Spleen (tissue), 13 donors: ENCODE data around the gene RNU1-1. TPM values are rescaled to one million over a fixed set of nuclear protein-coding genes. Genes with fewer than 3 reads are reported as not detected.
A peak's percentile ranks its signal among the peaks of the same experiment; 100 is the strongest.
"Not testable (repeated sequence)": the region's sequence is repeated elsewhere in the genome, so short reads cannot be mapped to it uniquely, and the experiment has no call there.

Experiments
- DNase-seq: peaks from one replicate; pipeline ENCODE4 v3.0.0-alpha.2; 2020
- H3K27ac ChIP-seq, 8 donors: fragments of 200-600 bp; sonication (generic) in 7 of 8; 1 replicate in 4 of 8; 2 replicates in 4 of 8; pipeline versions ENCODE4 v1.5.0 to v1.8.0; 2016 to 2021; ENCODE audit warnings: inconsistent platforms in 4 of 8, mild to moderate bottlenecking in 4 of 8, moderate library complexity in 1 of 8
- H3K27me3 ChIP-seq, 7 donors: fragments of 200-600 bp; sonication (generic) in 6 of 7; replicated peaks in 1 of 7; 1 replicate in 4 of 7; 2 replicates in 3 of 7; pipeline versions ENCODE4 v1.5.0 to v1.8.0; 2016 to 2021; ENCODE audit warnings: inconsistent platforms in 3 of 7, mild to moderate bottlenecking in 1 of 7
- H3K36me3 ChIP-seq, 6 donors: fragments of 200-600 bp; sonication (generic) in 5 of 6; 1 replicate in 4 of 6; 2 replicates in 2 of 6; pipeline versions ENCODE4 v1.5.0 to v1.8.0; 2016 to 2021; ENCODE audit warnings: inconsistent platforms in 2 of 6
- H3K4me1 ChIP-seq, 6 donors: fragments of 200-600 bp; sonication (generic) in 5 of 6; 1 replicate in 3 of 6; 2 replicates in 3 of 6; pipeline versions ENCODE4 v1.5.0 to v1.8.0; 2016 to 2021; ENCODE audit warnings: inconsistent platforms in 3 of 6
- H3K4me3 ChIP-seq, 8 donors: fragments of 200-600 bp; sonication (generic) in 7 of 8; 1 replicate in 4 of 8; 2 replicates in 4 of 8; pipeline versions ENCODE4 v1.5.0 to v1.8.0; 2016 to 2021; ENCODE audit warnings: inconsistent platforms in 4 of 8, mild to moderate bottlenecking in 4 of 8, moderate library complexity in 2 of 8
- H3K9me3 ChIP-seq, 8 donors: fragments of 200-600 bp; sonication (generic) in 7 of 8; 1 replicate in 4 of 8; 2 replicates in 4 of 8; pipeline versions ENCODE4 v1.5.0 to v1.8.0; 2016 to 2021; ENCODE audit warnings: inconsistent platforms in 4 of 8
- POLR2AphosphoS5 ChIP-seq, 3 donors: sonication (generic); formaldehyde crosslinking; IDR thresholded peaks; one replicate each; pipeline ENCODE4 v1.5.1; 2017; ENCODE audit warnings: antibody characterized with exemption in 3 of 3
- WGBS, 5 donors: extraction: QIAGEN DNeasy Blood & Tissue Kit in 3 of 5; methylation state at CpG; one replicate each; pipeline versions ENCODE4 v1.1.5 to v1.1.7; 2013 to 2018; 5-methylcytosine and 5-hydroxymethylcytosine counted together
- intact Hi-C: fragments of 100-400 bp; cut with DNase I; formaldehyde crosslinking; loops from one replicate; pipeline ENCODE4 v1.15.0; 2023; ENCODE audit warnings: low total_unique reads
- long read RNA-seq, 2 donors: transcript quantifications; one replicate each; lab custom pipeline, GENCODE V29; 2026
- polyA plus RNA-seq, 3 donors: library from polyadenylated mRNA; stranded (reverse); fragments of 200-250 nt; gene quantifications; one replicate each; pipeline ENCODE4 v1.2.1, GENCODE V29; 2013
- total RNA-seq, 7 donors: library from RNA; depleted of rRNA in 3 of 7; stranded (reverse); fragments of >200 nt in 3 of 7; fragmentation: NEBNext Ultra II Directional in 4 of 7; extraction: Animal tissue kit (Norgen Biotek cat#: 25700) in 4 of 7; gene quantifications; one replicate each; pipeline versions ENCODE4 v1.1.0 to v1.2.1, GENCODE V29; 2016 to 2021
- donor health status: healthy with polysubstance abuse.
- donor health status: DM: no; HTN: no; CAD: no; lungs with moderate emphysema.
- donor health status: DM: no; HTN: no; CAD: no.
- donor health status: Bipolar disorder and iron deficiency.
- donor health status: healthy.
- donor health status: DM: no; HTN: no; CAD: no.
- donor health status: DM: yes; HTN: yes; CAD: no.

RNU1-1 gene
- total RNA-seq (1,000 to 10,000 TPM in 4 of 7 donors, under 1 TPM in 3; under 0.01 to 8,075 (median 6,234) TPM), polyA plus RNA-seq (not detected)
- long read RNA-seq, donor 1, result 0 reads
- long read RNA-seq, donor 2, result 0 reads

DNA sequence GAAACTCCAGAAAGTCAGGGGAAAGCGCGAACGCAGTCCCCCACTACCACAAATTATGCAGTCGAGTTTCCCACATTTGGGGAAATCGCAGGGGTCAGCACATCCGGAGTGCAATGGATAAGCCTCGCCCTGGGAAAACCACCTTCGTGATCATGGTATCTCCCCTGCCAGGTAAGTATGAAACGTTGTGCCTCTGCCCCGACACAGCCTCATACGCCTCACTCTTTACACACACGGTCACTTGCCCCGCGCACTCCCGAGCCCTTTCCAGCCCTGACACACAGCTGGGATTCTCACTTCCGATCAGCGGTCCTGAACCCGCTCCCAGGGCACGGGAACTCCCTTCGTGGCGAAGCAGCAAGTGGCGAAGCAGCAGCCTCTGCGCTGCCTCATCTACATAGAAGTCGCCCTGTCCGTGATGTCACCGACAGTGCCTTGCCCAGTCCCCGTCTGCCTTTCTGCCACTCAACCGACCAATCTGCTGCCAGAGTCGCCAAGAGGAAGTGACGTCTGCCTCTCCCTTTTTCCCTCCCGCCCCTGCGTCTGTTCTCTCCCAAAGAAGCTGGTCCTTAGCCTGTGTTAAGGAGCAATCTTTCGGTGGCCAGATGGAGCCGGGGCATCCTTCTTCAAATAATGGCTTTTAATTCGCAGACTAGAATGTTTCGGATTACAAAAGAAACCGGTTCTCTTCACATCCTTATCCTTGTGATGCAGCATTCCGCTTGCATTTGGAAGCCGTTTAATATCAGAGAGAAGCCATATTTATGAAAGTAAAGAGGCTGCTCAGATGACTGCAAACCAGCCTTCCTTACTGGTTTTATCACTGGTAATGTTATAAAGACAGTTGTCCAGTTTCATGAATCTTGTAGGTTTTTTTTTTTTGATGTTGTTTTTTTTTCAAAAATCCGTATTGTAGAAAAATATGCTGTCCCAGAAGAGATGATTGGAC lies at the start of gene RNU1-1:
TSS of gene RNU1-1 (minus strand) at position 179 of the 949 bp plus-strand sequence.
- WGBS, 5 donors, result 1 to 6% (median 3%) methylated on average over 10 to 38 of the region's 40 CpGs
- peak; percentile 91 for DNase-seq
- peaks cover 0 to 18% (median 0%) of the 10 kb centered on the region in 7 donors for H3K27me3 ChIP-seq
- H3K4me3 ChIP-seq, result peak within 1 kb of the TSS in 6 of 8 donors; percentile 16 to 69 (median 31)
- H3K4me1 ChIP-seq, result peaks cover 0 to 11% (median 4%) of the 10 kb centered on the region in 6 donors
- intact Hi-C loops, H3K9me3 ChIP-seq, H3K36me3 ChIP-seq: not testable (repeated sequence)
- peak; percentile 73 to 91 (median 89) for TF ChIP-seq POLR2AphosphoS5 (IDR thresholded peaks at IDR 0.05)
- H3K27ac ChIP-seq, result peak within 1 kb of the TSS in 7 of 8 donors; percentile 74 to 89 (median 80)

DNA sequence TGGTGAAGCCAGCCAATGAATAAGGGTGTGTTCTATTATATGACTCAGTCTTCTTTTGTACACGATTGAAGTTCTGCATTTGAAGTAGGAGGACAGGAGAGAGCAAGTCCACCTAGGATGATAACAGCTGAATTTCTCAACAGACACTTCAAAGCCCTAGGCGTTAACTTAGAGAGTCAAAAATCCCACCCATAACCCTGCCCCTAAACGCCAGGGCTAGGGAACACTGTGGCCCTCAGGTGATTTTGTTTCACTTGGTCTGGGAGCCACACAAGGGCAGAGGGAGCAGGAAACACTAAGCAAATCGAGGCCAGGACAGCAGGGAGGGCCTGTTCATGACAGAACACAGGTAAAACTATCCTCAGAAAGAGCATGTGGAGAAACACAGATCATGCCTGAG lies 47.0 kb upstream of the RNU1-1 start:
- DNase-seq, H3K4me3 ChIP-seq, H3K4me1 ChIP-seq, H3K9me3 ChIP-seq, H3K27ac ChIP-seq, intact Hi-C loops, H3K36me3 ChIP-seq, H3K27me3 ChIP-seq: not testable (repeated sequence)
- 70 to 84% (median 82%) methylated on average over 2 to 3 of the region's 4 CpGs; no CpG with 5 or more reads in 1 of the 5 donors for WGBS, 5 donors

DNA sequence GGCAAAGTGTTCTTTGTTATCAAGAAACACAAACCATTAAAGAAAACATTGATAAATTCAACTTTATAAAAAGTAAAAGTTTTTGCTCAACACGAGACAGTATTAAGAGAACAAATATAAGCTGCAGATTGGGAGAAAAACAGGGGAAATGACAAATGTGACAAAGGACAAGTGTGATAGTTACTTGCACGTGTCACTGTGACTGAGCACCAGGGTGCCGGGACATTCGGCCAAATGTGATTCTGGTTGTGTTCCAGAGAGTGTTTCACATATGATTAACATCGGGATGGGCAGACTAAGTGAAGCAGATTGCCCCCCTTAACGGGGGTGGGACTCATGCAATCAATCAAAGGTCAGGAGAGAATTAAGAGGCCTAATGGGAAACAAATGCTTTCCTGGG lies 46.4 kb upstream of the RNU1-1 start:
- H3K9me3 ChIP-seq, H3K36me3 ChIP-seq, DNase-seq, intact Hi-C loops, H3K4me1 ChIP-seq, H3K27me3 ChIP-seq, H3K4me3 ChIP-seq, H3K27ac ChIP-seq: not testable (repeated sequence)
- 70 to 90% (median 76%) methylated on average over 4 to 6 of the region's 6 CpGs for WGBS, 5 donors

DNA sequence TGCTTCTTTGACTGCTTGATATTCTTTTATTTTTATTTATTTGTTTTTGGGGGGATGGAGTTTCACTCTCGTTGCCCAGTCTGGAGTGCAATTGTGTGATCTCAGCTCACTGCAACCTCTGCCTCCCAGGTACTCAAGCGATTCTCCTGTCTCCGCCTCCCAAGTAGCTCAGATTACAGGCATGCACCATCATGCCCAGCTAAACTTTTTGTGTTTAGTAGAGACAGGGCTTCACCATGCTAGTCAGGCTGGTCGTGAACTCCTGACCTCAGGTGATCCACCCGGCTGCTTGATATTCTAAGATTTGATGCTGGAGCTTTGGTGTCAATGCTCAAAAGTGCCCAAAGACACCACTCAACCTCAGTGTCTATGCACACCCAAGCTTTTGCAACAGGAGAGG lies 45.6 kb upstream of the RNU1-1 start:
- H3K27me3 ChIP-seq, H3K9me3 ChIP-seq, H3K27ac ChIP-seq, H3K4me1 ChIP-seq, DNase-seq, H3K36me3 ChIP-seq, H3K4me3 ChIP-seq, intact Hi-C loops: not testable (repeated sequence)
- no CpG with 5 or more reads among the region's 5 CpGs for WGBS, 5 donors

DNA sequence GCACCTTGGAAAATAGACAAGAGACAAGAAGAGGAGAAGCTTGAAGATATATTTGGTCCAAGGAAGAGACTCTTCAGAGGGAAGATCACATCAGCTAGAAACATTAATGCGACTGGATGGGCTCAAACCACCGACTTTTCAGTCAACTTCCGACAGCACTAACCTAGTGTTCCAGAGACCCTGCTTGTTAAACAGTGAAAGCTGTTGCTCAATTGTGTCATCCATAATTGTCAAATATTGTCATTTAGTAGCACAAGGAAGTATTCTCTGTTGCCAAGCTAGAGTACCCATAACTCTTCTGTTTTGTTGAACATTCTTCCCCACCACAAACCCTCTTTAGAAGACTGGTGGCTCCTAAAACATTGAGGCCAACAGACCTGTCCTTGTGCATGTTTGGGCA lies 42.9 kb upstream of the RNU1-1 start:
- H3K4me1 ChIP-seq, H3K9me3 ChIP-seq, DNase-seq, intact Hi-C loops, H3K27ac ChIP-seq, H3K4me3 ChIP-seq, H3K36me3 ChIP-seq, H3K27me3 ChIP-seq: not testable (repeated sequence)
- WGBS, 5 donors, result 95 to 100% (median 97%) methylated on average over 3 of the region's 3 CpGs

DNA sequence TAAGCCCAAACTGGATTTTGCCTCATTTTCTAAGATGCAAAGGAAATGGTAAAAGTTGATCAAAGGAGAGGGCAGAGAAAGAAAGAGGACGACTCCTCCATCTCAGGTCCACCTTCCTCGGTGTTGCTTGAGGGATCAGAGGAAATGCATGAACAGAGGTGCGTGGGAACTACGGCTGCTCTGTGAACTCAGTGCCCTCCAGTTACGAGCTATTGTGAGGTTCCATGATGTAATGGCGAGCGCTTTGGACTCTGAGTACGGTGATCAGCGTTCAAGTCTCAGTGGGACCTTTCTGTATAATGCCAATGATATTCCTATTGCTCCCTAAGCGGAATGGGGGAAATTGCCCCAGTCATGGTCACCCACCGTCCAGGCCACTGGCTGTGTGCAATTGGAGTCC lies 39.2 kb upstream of the RNU1-1 start:
- intact Hi-C loops, H3K9me3 ChIP-seq, H3K36me3 ChIP-seq, DNase-seq, H3K4me1 ChIP-seq, H3K27ac ChIP-seq, H3K4me3 ChIP-seq, H3K27me3 ChIP-seq: not testable (repeated sequence)
- WGBS, 5 donors, result 88 to 95% (median 92%) methylated on average over 7 to 10 of the region's 11 CpGs

DNA sequence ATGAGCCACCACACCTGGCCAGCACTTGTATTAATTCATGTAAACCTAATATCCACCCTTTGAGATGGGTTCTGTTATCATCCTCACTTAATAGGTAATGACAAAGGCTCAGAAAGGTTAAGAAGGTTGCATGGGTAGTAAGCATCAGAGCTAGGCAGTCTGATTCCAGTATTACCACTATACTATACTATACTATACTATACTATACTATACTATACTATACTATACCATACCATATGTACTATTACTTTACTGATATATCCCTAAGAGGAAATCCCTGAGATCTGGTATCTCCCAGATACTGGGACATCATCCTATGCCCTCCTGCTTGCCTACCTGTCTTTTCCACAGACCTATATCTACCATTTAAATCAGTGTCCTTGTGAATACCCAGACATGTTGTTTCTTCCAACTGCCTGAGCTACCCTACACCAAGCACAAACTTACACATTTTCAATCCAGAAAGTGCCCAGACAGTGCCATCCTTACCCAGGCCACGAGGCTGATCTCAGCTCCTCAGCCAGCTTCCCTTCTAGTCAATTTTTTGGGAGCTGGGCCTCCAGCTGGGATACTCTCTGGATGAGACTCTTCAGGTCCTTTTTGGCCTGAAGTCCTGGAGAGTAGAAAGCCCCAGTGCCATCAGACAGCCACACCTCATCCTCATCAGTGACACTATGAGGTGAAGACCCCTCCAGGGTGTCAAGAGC lies 36.3 kb upstream of the RNU1-1 start:
- H3K4me1 ChIP-seq, DNase-seq, H3K36me3 ChIP-seq, H3K9me3 ChIP-seq, H3K4me3 ChIP-seq, H3K27me3 ChIP-seq, intact Hi-C loops, H3K27ac ChIP-seq: not testable (repeated sequence)
- WGBS, 5 donors, result 68 to 100% (median 78%) methylated on average over 1 of the region's 1 CpG; no CpG with 5 or more reads in 1 of the 5 donors

DNA sequence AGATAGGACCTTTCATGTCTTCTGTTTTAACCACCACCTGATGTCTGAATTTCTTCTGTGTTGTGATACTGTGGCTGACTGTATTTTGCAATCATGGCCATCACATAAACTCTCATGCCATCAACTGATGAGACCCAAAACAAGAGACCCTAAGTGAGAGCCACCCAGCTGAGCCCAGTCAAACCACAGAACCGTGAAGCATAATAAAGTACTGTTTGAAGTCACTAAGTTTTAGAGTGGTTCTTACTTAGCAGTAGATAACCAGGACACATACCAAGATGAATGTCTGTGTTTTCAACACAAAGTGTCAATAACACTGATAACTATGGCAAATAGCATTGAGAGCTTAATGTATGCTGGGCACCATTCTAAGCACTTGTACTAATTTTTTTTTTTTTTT lies 35.5 kb upstream of the RNU1-1 start:
- H3K27ac ChIP-seq, DNase-seq, H3K36me3 ChIP-seq, intact Hi-C loops, H3K9me3 ChIP-seq, H3K4me1 ChIP-seq, H3K4me3 ChIP-seq, H3K27me3 ChIP-seq: not testable (repeated sequence)
- 50 to 83% (median 58%) methylated on average over 1 of the region's 1 CpG for WGBS, 5 donors

DNA sequence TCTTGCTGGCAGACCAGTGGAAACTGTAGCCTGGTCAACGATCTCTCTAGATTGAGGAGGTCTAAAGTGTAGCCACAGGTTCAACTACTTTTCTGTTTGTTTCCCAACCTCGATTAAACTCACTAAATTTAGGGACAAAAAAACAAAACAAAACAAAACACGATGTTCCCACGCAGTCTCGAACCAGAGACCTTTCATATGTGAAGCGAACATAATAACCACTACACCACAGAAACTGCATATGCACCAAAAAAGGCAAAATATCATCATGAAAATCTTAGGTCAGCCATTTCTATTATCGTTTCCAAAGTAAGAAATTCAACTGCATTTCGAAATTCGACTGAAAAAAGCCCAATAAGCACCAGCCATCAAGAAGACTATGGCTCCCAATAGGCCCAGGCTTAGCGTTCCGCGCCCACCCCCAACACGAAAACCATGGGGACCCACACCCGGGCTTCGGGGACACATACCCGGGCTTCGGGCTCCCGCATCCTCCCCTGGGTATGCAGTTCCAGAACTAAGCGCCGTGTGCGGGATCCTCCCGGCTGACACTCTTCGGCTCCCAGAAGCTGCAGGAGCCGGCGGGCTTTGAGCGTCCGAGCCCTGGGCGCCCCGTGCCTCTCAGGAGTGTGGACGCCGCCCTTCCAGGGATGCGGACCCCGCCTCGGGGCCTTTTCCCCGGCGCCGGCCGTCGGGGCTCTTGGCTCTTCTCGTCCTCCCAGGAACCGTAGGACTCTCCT lies 33.6 kb upstream of the RNU1-1 start:
- H3K27me3 ChIP-seq, DNase-seq, H3K36me3 ChIP-seq, H3K9me3 ChIP-seq, H3K4me1 ChIP-seq, H3K4me3 ChIP-seq, intact Hi-C loops, H3K27ac ChIP-seq: not testable (repeated sequence)
- 46 to 76% (median 60%) methylated on average over 1 to 27 of the region's 41 CpGs; no CpG with 5 or more reads in 1 of the 5 donors for WGBS, 5 donors

DNA sequence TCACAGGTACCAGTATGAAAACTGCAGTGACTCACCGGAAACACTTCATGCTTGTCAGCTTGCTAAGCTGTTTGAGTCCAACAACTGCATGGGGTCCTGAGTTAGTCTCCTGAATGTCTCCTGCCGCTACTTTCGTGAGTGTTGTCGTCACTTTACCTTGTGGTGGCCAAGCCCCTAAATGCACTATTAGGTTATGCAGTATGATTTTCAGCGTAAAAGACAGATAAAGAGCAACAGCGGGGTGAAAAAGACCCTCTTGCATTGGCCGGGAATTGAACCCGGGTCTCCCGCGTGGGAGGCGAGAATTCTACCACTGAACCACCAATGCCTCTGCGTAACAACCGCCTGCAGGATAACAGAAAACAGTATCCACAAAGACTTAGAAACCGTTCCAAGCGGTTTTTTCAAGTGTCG lies 31.6 kb upstream of the RNU1-1 start:
- H3K9me3 ChIP-seq, H3K4me1 ChIP-seq, H3K4me3 ChIP-seq, H3K27me3 ChIP-seq, DNase-seq, intact Hi-C loops, H3K27ac ChIP-seq, H3K36me3 ChIP-seq: not testable (repeated sequence)
- WGBS, 5 donors, result 21 to 71% (median 57%) methylated on average over 9 to 12 of the region's 16 CpGs
